NCI-H2107 (cell line): ENCODE results near the gene CDH12.
"Not testable (repeated sequence)": the region's sequence is repeated elsewhere in the genome, so short reads cannot be mapped to it uniquely, and the experiment has no call there.

Experiments used
- DNase-seq: peaks from one replicate; lab custom pipeline; 2025; lab: John Stamatoyannopoulos, UW

CDH12 gene

GRCh38 chr5:22278164-22278563 lies 575.0 kb downstream of the CDH12 start:
- DNase-seq = no peak

- no peak for DNase-seq
Measured at GRCh38 chr5:22277006-22277405, 576.1 kb downstream of the CDH12 start.

- not testable (repeated sequence) for DNase-seq
Measured at GRCh38 chr5:22265855-22266254, 587.3 kb downstream of the CDH12 start.

- no peak for DNase-seq
Measured at GRCh38 chr5:22258139-22258538, 595.0 kb downstream of the CDH12 start.

- DNase-seq = no peak
Measured at GRCh38 chr5:22250528-22250927, 602.6 kb downstream of the CDH12 start.

- DNase-seq = no peak
Measured at GRCh38 chr5:22249209-22249729, 603.9 kb downstream of the CDH12 start.

GRCh38 chr5:22245770-22246169 lies 607.4 kb downstream of the CDH12 start:
- DNase-seq = no peak

GRCh38 chr5:22242532-22242931 lies 610.6 kb downstream of the CDH12 start:
- no peak for DNase-seq

- DNase-seq = no peak
Measured at GRCh38 chr5:22238047-22238446, 615.1 kb downstream of the CDH12 start.

- DNase-seq = no peak
Measured at GRCh38 chr5:22226423-22226822, 626.7 kb downstream of the CDH12 start.

GRCh38 chr5:22223079-22223478 lies 630.1 kb downstream of the CDH12 start:
- DNase-seq = no peak

- DNase-seq = not testable (repeated sequence)
Measured at GRCh38 chr5:22213703-22214495, 639.2 kb downstream of the CDH12 start.

- not testable (repeated sequence) for DNase-seq
Measured at GRCh38 chr5:22212254-22212991, 640.7 kb downstream of the CDH12 start.

GRCh38 chr5:22208463-22208862 lies 644.7 kb downstream of the CDH12 start:
- DNase-seq = not testable (repeated sequence)

GRCh38 chr5:22188651-22189050 lies 664.5 kb downstream of the CDH12 start:
- DNase-seq = not testable (repeated sequence)

GRCh38 chr5:22187632-22188228 lies 665.4 kb downstream of the CDH12 start:
- DNase-seq = not testable (repeated sequence)

GRCh38 chr5:22169226-22169625 lies 683.9 kb downstream of the CDH12 start:
- DNase-seq = not testable (repeated sequence)

- DNase-seq = not testable (repeated sequence)
Measured at GRCh38 chr5:22168704-22169103, 684.4 kb downstream of the CDH12 start.

- DNase-seq = not testable (repeated sequence)
Measured at GRCh38 chr5:22165931-22166330, 687.2 kb downstream of the CDH12 start.

- not testable (repeated sequence) for DNase-seq
Measured at GRCh38 chr5:22164910-22165748, 688.0 kb downstream of the CDH12 start.

- DNase-seq = not testable (repeated sequence)
Measured at GRCh38 chr5:22156953-22157352, 696.2 kb downstream of the CDH12 start.

GRCh38 chr5:22154779-22155178 lies 698.4 kb downstream of the CDH12 start:
- DNase-seq = not testable (repeated sequence)
